IPS-NIHi7 (cell line): ENCODE measurements around the gene SPAG4.

Source experiments
- DNase-seq: peaks from one replicate; pipeline ENCODE4 v3.0.0; 2012; ENCODE audit warnings: mixed read lengths; ENCODE audit errors: extremely low spot score

The SPAG4 gene

GRCh38 chr20:35657271-35657670, 41.6 kb downstream of the SPAG4 start:
- no peak for DNase-seq

- no peak for DNase-seq
Observed at GRCh38 chr20:35660122-35660937, 44.7 kb downstream of the SPAG4 start.

- no peak for DNase-seq
Observed at GRCh38 chr20:35661053-35661452, 45.4 kb downstream of the SPAG4 start.

GRCh38 chr20:35661908-35662307, 46.3 kb downstream of the SPAG4 start:
- DNase-seq: no peak

GRCh38 chr20:35662551-35662950, 46.9 kb downstream of the SPAG4 start:
- no peak for DNase-seq

- peak; percentile 65 for DNase-seq
Observed at GRCh38 chr20:35663516-35664465, 48.2 kb downstream of the SPAG4 start.

GRCh38 chr20:35664466-35665206, 49.0 kb downstream of the SPAG4 start, which contains the start of the genes CPNE1 and RBM12:
TSS of gene CPNE1 (minus strand) at chr20:35664900. CDS start at chr20:35632923, 31,977 bp downstream.
TSS of gene RBM12 (minus strand) at chr20:35664900. CDS start at chr20:35655322, 9,578 bp downstream.
- peak; percentile 99 for DNase-seq

GRCh38 chr20:35665949-35666288, 50.3 kb downstream of the SPAG4 start:
- DNase-seq: no peak

- DNase-seq: no peak
Observed at GRCh38 chr20:35669221-35669620, 53.6 kb downstream of the SPAG4 start.

GRCh38 chr20:35669681-35670080, 54.1 kb downstream of the SPAG4 start:
- DNase-seq: no peak
